Chondrocyte (in vitro differentiated cells): ENCODE data around the gene CPSF6. TPM values are rescaled to one million over a fixed set of nuclear protein-coding genes. Genes with fewer than 3 reads are reported as not detected.

ENCODE experiments used
- DNase-seq: peaks from one replicate; pipeline ENCODE4 v3.0.0; 2021; ENCODE audit warnings: mixed read lengths, low spot score
- H3K27ac Mint-ChIP-seq: one replicate; pipeline ENCODE4 v1.8.0; 2021; ENCODE audit warnings: mild to moderate bottlenecking, moderate library complexity, mixed read lengths; ENCODE audit not compliant: unreplicated experiment
- H3K27me3 Mint-ChIP-seq: 2 replicates; pipeline ENCODE4 v1.8.0; 2021; ENCODE audit warnings: low read depth, mixed read lengths
- H3K36me3 Mint-ChIP-seq: 2 replicates; pipeline ENCODE4 v1.8.0; 2021; ENCODE audit warnings: low read depth, mixed read lengths
- H3K4me1 Mint-ChIP-seq: 2 replicates; pipeline ENCODE4 v1.8.0; 2021; ENCODE audit warnings: low read depth, mild to moderate bottlenecking, mixed read lengths
- H3K4me3 Mint-ChIP-seq: one replicate; pipeline ENCODE4 v1.8.0; 2021; ENCODE audit warnings: mild to moderate bottlenecking, moderate library complexity, mixed read lengths; ENCODE audit not compliant: unreplicated experiment
- H3K9me3 Mint-ChIP-seq: 2 replicates; pipeline ENCODE4 v1.8.0; 2021; ENCODE audit warnings: low read depth, mixed read lengths
- CTCF ChIP-seq: fragments of 200-600 bp; sonication (generic); IDR thresholded peaks from 2 replicates; pipeline ENCODE4 v1.5.0; 2021; ENCODE audit warnings: antibody characterized with exemption, mild to moderate bottlenecking, moderate library complexity
- total RNA-seq: library from RNA; stranded (reverse); gene quantifications from 3 replicates; pipeline ENCODE4 v1.2.1, GENCODE V29; 2021

Gene CPSF6
- total RNA-seq, 1 donor from 2014 or later: 51.6 TPM

- Mint-ChIP-seq H3K36me3 (no peaks in the 10 kb centered on the region), H3K4me3 (no peak overlapping the region), H3K27me3 (peaks cover 12% of the 10 kb centered on the region), H3K9me3 (no peaks in the 10 kb centered on the region), H3K27ac (no peak overlapping the region), H3K4me1 (no peaks in the 10 kb centered on the region)
- no peak for TF ChIP-seq CTCF
- no peak for DNase-seq
These were observed 28.2 kb upstream of the CPSF6 start for GRCh38 chr12:69211160-69211559.

GRCh38 chr12:69214169-69214568 is 25.2 kb upstream of the CPSF6 start:
- no peak for TF ChIP-seq CTCF
- DNase-seq: no peak
- no peaks in the 10 kb centered on the region for H3K9me3 Mint-ChIP-seq
- H3K4me1 Mint-ChIP-seq: no peaks in the 10 kb centered on the region
- H3K36me3 Mint-ChIP-seq: no peaks in the 10 kb centered on the region
- H3K27ac Mint-ChIP-seq: no peak overlapping the region
- peaks cover 18% of the 10 kb centered on the region for H3K27me3 Mint-ChIP-seq
- no peak overlapping the region for H3K4me3 Mint-ChIP-seq

- Mint-ChIP-seq H3K27me3 (peaks cover 3% of the 10 kb centered on the region), H3K36me3 (peaks cover 2% of the 10 kb centered on the region), H3K9me3 (peaks cover 11% of the 10 kb centered on the region), H3K4me3 (no peak overlapping the region), H3K27ac (no peak overlapping the region), H3K4me1 (no peaks in the 10 kb centered on the region)
- TF ChIP-seq CTCF: no peak
- DNase-seq: no peak
These were observed 14.0 kb upstream of the CPSF6 start for GRCh38 chr12:69225251-69225910.

GRCh38 chr12:69231479-69231878 is 7.9 kb upstream of the CPSF6 start:
- Mint-ChIP-seq H3K27ac (no peak overlapping the region), H3K36me3 (peaks cover 7% of the 10 kb centered on the region), H3K27me3 (peaks cover 1% of the 10 kb centered on the region), H3K4me1 (no peaks in the 10 kb centered on the region), H3K9me3 (peaks cover 24% of the 10 kb centered on the region), H3K4me3 (no peak overlapping the region)
- no peak for DNase-seq
- TF ChIP-seq CTCF: no peak

- Mint-ChIP-seq H3K27me3 (no peaks in the 10 kb centered on the region), H3K4me1 (peaks cover 39% of the 10 kb centered on the region), H3K9me3 (no peaks in the 10 kb centered on the region), H3K27ac (peak overlapping the region; percentile 92), H3K36me3 (no peaks in the 10 kb centered on the region), H3K4me3 (peak overlapping the region; percentile 81)
- TF ChIP-seq CTCF: no peak
- DNase-seq: no peak
These were observed 599 bp upstream of the CPSF6 start for GRCh38 chr12:69238589-69239351.
